Kidney epithelial cell (primary cell): ENCODE results near the gene WAC. TPM values are rescaled to one million over a fixed set of nuclear protein-coding genes. Genes with fewer than 3 reads are reported as not detected.

Experiments used
- DNase-seq: peaks from one replicate; pipeline ENCODE4 v3.0.0-alpha.2; 2010; ENCODE audit warnings: low read depth
- H3K27me3 ChIP-seq: 2 replicates; pipeline ENCODE4 v1.6.0; 2011; ENCODE audit warnings: low read length; ENCODE audit not compliant: control insufficient read depth, insufficient read depth
- H3K36me3 ChIP-seq: 2 replicates; pipeline ENCODE4 v1.5.1; 2011; ENCODE audit warnings: low read length; ENCODE audit not compliant: control insufficient read depth, insufficient read depth
- H3K4me3 ChIP-seq: 2 replicates; pipeline ENCODE4 v1.5.1; 2011; ENCODE audit warnings: low read depth, mild to moderate bottlenecking, control low read depth, low read length
- total RNA-seq: library from RNA; depleted of rRNA; stranded (reverse); fragments of >200 nt; gene quantifications from 2 replicates; pipeline ENCODE4 v1.2.3, GENCODE V29; 2015
- TF ChIP-seq, protein P1 (sequence below): IDR thresholded peaks from 2 replicates; pipeline ENCODE4 v1.5.1; 2011; ENCODE audit warnings: mild to moderate bottlenecking, moderate library complexity, low read length, control low read depth, inconsistent platforms; ENCODE audit not compliant: insufficient read depth, poor library complexity, severe bottlenecking

Gene WAC
- total RNA-seq, 1 donor from 2014 or later = 83.3 TPM

DNA sequence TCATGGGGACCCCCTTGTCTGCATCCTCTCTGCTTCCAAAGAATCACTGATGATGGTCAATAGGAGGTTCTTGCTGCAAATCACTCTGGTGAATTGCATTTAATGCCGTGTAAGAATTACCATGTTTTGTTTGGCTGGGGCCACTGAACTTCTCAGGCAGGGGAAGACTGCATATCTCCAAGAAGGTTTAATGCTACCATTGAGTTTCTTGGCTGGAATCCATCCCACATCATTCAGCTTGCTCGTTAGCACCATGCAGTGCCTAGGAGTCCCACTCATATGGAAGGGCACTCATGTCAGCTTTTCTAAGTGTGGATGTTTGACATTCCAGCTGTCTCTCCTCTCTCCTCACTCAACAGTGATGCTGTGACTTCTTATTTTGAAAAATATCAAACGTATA lies 94.2 kb downstream of the WAC start:
- no peaks in the 10 kb centered on the region for H3K36me3 ChIP-seq
- no peaks in the 10 kb centered on the region for H3K27me3 ChIP-seq
- TF ChIP-seq, protein P1, sequence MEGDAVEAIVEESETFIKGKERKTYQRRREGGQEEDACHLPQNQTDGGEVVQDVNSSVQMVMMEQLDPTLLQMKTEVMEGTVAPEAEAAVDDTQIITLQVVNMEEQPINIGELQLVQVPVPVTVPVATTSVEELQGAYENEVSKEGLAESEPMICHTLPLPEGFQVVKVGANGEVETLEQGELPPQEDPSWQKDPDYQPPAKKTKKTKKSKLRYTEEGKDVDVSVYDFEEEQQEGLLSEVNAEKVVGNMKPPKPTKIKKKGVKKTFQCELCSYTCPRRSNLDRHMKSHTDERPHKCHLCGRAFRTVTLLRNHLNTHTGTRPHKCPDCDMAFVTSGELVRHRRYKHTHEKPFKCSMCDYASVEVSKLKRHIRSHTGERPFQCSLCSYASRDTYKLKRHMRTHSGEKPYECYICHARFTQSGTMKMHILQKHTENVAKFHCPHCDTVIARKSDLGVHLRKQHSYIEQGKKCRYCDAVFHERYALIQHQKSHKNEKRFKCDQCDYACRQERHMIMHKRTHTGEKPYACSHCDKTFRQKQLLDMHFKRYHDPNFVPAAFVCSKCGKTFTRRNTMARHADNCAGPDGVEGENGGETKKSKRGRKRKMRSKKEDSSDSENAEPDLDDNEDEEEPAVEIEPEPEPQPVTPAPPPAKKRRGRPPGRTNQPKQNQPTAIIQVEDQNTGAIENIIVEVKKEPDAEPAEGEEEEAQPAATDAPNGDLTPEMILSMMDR = no peak
- DNase-seq = no peak
- H3K4me3 ChIP-seq = no peak overlapping the region

DNA sequence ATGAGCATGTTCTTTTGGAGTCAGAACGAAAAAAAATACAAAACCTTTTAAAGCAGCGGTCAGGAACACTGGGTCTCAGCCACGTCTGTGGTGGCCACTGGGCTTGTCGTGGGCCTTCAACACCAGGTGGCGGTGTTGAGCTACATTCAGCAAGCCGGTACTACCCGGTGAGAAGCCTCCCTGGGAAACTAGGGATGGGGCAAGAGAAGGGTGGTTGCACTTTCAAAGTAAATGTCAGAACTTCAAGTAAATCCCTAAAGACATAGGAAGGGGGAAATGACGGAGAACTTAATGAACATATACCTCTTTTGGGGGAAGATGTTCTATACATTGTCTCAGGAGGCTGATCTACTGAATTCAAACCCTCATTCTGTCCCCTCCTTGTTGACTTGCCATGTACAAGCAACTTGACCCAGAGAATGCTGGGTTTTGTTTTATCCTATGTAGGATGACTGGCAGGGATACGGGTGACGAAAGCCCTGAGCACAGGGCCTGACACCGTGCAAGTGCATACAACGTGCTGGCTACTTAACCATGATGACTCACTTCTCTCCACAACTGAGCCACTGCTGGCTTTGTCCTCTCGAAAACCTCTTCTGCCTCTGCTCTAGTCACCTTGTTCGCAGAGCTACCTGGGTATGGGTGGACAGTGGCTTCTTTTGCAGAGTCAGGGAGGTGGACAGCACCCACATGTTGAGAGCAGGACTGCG lies 95.4 kb downstream of the WAC start:
- Histone ChIP-seq H3K27me3 (no peaks in the 10 kb centered on the region), H3K4me3 (no peak overlapping the region), H3K36me3 (no peaks in the 10 kb centered on the region)
- no peak for DNase-seq
- TF ChIP-seq, protein P1 = peak; percentile 87

DNA sequence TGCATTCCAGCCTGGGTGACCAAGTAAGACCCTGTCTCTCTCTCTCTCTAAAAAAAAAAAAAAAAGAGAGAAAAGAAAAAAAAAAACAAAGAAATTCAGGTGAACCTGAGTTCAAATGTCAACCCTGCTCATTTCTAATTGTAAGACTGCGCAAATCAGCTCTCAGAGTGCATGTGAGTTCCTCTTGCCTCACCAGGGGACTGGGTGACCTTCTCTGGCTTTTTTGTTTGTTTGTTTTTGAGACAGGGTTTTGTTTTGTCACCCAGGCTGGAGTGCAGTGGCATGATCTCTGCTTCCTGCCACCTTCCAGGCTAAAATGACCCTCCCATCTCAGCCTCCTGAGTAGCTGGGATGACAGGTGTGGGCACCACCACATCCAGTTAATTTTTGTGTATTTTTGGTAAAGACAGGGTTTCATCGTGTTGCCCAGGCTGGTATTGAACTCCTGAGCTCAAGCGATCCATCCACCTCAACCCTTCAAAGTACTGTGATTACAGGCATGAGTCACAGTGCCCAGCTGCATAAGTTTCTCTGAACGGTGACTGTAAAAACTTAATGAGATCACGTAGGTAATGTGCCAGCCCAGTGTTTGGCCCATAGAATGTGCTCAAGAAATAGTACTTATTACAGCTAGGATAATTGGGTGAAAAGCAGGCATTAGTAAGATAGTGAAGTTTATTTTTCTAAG lies 99.1 kb downstream of the WAC start:
- peak; percentile 45 for DNase-seq
- TF ChIP-seq, protein P1 = no peak
- Histone ChIP-seq H3K4me3 (no peak overlapping the region), H3K36me3 (no peaks in the 10 kb centered on the region), H3K27me3 (no peaks in the 10 kb centered on the region)

DNA sequence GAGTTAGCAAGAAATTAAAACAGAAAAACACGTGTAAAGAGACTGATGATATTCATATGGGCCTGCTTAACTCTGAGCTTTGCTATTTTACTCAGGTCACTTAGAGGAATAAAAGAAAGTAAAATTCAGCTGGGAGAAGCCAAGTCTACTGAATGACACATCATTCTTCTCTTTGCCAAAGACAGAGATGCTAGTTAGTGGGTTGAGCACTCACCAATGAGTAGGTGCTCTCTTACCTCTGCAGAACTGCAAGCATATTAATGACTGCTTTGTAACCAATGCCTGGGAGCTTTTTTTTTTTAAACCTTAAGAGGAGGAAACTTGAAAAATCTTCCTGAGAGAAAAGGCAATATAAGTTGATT lies 99.6 kb downstream of the WAC start:
- Histone ChIP-seq H3K27me3 (no peaks in the 10 kb centered on the region), H3K4me3 (no peak overlapping the region), H3K36me3 (no peaks in the 10 kb centered on the region)
- no peak for DNase-seq
- TF ChIP-seq, protein P1 = no peak

DNA sequence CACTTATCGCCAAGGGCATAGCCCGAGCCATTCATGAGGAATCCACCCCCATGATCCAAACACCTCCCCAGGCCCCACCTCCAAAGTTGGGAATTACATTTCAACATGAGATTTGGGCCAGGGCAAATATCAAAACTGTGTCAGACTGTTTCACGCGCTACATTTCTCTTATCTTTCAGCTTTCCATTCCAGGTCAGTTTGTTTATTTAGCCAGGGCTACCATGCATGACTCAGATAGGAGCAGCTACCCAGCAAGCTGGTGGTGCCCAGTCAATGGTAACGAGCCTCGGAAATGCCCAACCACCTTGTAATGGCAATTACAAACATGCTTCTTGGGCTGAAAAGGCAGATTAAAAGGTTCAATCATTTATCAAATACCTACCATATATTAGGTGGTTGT lies 100.8 kb downstream of the WAC start:
- no peaks in the 10 kb centered on the region for H3K27me3 ChIP-seq
- no peak overlapping the region for H3K4me3 ChIP-seq
- no peaks in the 10 kb centered on the region for H3K36me3 ChIP-seq
- TF ChIP-seq, protein P1 = no peak
- peak; percentile 58 for DNase-seq
